Measurements from ENCODE around the gene IGSF21. TPM values are rescaled to one million over a fixed set of nuclear protein-coding genes. Genes with fewer than 3 reads are reported as not detected.
A peak's percentile ranks its signal among the peaks of the same experiment; 100 is the strongest.

The IGSF21 gene
- total RNA-seq, 1 donor from 2014 or later, result not detected

GRCh38 chr1:18217398-18218043, 109.9 kb downstream of the IGSF21 start:
- Mint-ChIP-seq H3K27me3 (peaks cover 40% of the 10 kb centered on the region), H3K4me1 (ENCODE audit: low read depth) (no peaks in the 10 kb centered on the region), H3K36me3 (ENCODE audit: insufficient read depth) (no peaks in the 10 kb centered on the region), H3K27ac (no peak overlapping the region), H3K4me3 (ENCODE audit: low read depth) (no peak overlapping the region), H3K9me3 (ENCODE audit: low read depth) (peaks cover 5% of the 10 kb centered on the region)
- peak; percentile 57 for TF ChIP-seq CTCF (IDR thresholded peaks at IDR 0.05; ENCODE audit: unreplicated experiment)
- no peak for DNase-seq (ENCODE audit: low spot score, unreplicated experiment)

GRCh38 chr1:18229625-18230024, 122.0 kb downstream of the IGSF21 start:
- Mint-ChIP-seq H3K4me3 (ENCODE audit: low read depth) (no peak overlapping the region), H3K27me3 (peaks cover 29% of the 10 kb centered on the region), H3K27ac (no peak overlapping the region), H3K36me3 (ENCODE audit: insufficient read depth) (no peaks in the 10 kb centered on the region), H3K9me3 (ENCODE audit: low read depth) (no peaks in the 10 kb centered on the region), H3K4me1 (ENCODE audit: low read depth) (peaks cover 1% of the 10 kb centered on the region)
- no peak for TF ChIP-seq CTCF (IDR thresholded peaks at IDR 0.05; ENCODE audit: unreplicated experiment)
- no peak for DNase-seq (ENCODE audit: low spot score, unreplicated experiment)

GRCh38 chr1:18230321-18230720, 122.7 kb downstream of the IGSF21 start:
- H3K9me3 Mint-ChIP-seq (ENCODE audit: low read depth), result no peaks in the 10 kb centered on the region
- H3K4me3 Mint-ChIP-seq (ENCODE audit: low read depth), result no peak overlapping the region
- peaks cover 1% of the 10 kb centered on the region for H3K4me1 Mint-ChIP-seq (ENCODE audit: low read depth)
- no peak for TF ChIP-seq CTCF (IDR thresholded peaks at IDR 0.05; ENCODE audit: unreplicated experiment)
- H3K27me3 Mint-ChIP-seq, result peaks cover 30% of the 10 kb centered on the region
- H3K36me3 Mint-ChIP-seq (ENCODE audit: insufficient read depth), result no peaks in the 10 kb centered on the region
- no peak for DNase-seq (ENCODE audit: low spot score, unreplicated experiment)
- no peak overlapping the region for H3K27ac Mint-ChIP-seq

- TF ChIP-seq CTCF (IDR thresholded peaks at IDR 0.05; ENCODE audit: unreplicated experiment), result no peak
- DNase-seq (ENCODE audit: low spot score, unreplicated experiment), result no peak
- H3K4me3 Mint-ChIP-seq (ENCODE audit: low read depth), result no peak overlapping the region
- no peak overlapping the region for H3K27ac Mint-ChIP-seq
- peaks cover 1% of the 10 kb centered on the region for H3K4me1 Mint-ChIP-seq (ENCODE audit: low read depth)
- no peaks in the 10 kb centered on the region for H3K36me3 Mint-ChIP-seq (ENCODE audit: insufficient read depth)
- no peaks in the 10 kb centered on the region for H3K9me3 Mint-ChIP-seq (ENCODE audit: low read depth)
- H3K27me3 Mint-ChIP-seq, result peaks cover 34% of the 10 kb centered on the region
These were observed 123.2 kb downstream of the IGSF21 start for GRCh38 chr1:18230840-18231239.

GRCh38 chr1:18232052-18232451, 124.5 kb downstream of the IGSF21 start:
- TF ChIP-seq CTCF (IDR thresholded peaks at IDR 0.05; ENCODE audit: unreplicated experiment), result peak; percentile 37
- H3K36me3 Mint-ChIP-seq (ENCODE audit: insufficient read depth), result no peaks in the 10 kb centered on the region
- H3K27ac Mint-ChIP-seq, result no peak overlapping the region
- no peak for DNase-seq (ENCODE audit: low spot score, unreplicated experiment)
- no peak overlapping the region for H3K4me3 Mint-ChIP-seq (ENCODE audit: low read depth)
- H3K9me3 Mint-ChIP-seq (ENCODE audit: low read depth), result no peaks in the 10 kb centered on the region
- peaks cover 1% of the 10 kb centered on the region for H3K4me1 Mint-ChIP-seq (ENCODE audit: low read depth)
- H3K27me3 Mint-ChIP-seq, result peaks cover 40% of the 10 kb centered on the region
